Keratinocyte (primary cell): Measurements from ENCODE around the gene MAP2K4.

Source experiments
- CTCF ChIP-seq, 3 experiments: IDR thresholded peaks in 1 of 3; conservative IDR thresholded peaks in 1 of 3; optimal IDR thresholded peaks in 1 of 3; 2 replicates in 2 of 3; 3 replicates in 1 of 3; pipeline versions ENCODE3 to v1.5.1; 2011; ENCODE audit warnings: low read length in 3 of 3, mild to moderate bottlenecking in 3 of 3, moderate library complexity in 2 of 3, control low read depth in 1 of 3, inconsistent platforms in 1 of 3; ENCODE audit not compliant: insufficient read depth in 2 of 3; ENCODE audit errors: extremely low read depth in 1 of 3
- EZH2 ChIP-seq: IDR thresholded peaks from one replicate; pipeline ENCODE4 v1.6.1; 2012; ENCODE audit warnings: inconsistent platforms, mild to moderate bottlenecking, low read length, moderate library complexity

DNA sequence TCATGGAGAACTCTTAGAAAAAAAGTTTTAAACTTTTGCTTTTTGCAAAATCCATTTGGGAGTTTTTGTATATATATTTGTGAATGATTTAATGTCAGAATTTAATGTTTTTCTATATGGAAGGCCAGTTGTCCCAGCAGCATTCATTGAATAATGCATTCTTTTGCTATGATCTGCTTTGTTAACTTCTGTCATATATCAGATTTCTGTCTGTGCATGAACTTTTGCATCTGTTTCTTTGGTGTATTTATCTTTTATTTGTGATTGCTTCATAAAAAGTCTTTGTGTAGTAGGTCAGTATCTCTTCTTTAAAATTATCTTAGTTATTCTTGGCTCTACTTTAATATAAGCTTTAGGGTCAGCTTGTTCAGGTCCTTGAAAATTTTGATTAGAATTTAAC is 84.2 kb downstream of the MAP2K4 start:
- TF ChIP-seq CTCF (optimal IDR thresholded peaks at IDR 0.05 in 1 of 3, IDR thresholded peaks at IDR 0.05 in 1 of 3, conservative IDR thresholded peaks at IDR 0.05 in 1 of 3; ENCODE audit: extremely low read depth in 1 of 3, insufficient read depth in 2 of 3, low read length in 3 of 3), result no peak
- TF ChIP-seq EZH2, result no peak
